GM23338 (cell line): Measurements from ENCODE around the gene IRS1. TPM values are rescaled to one million over a fixed set of nuclear protein-coding genes. Genes with fewer than 3 reads are reported as not detected.

Source experiments
- ATAC-seq: fragments of 200-7000 bp; cut with Tn5 transposase; 3 replicates; pipeline ENCODE4 v1.9.1; 2020
- DNase-seq: peaks from one replicate; pipeline ENCODE4 v3.0.0-alpha.2; 2015; ENCODE audit warnings: low spot score
- H2AFZ ChIP-seq: fragments of 200-600 bp; sonication (generic); 2 replicates; pipeline ENCODE4 v1.8.0; 2016; ENCODE audit warnings: antibody characterized with exemption, mild to moderate bottlenecking, moderate library complexity
- H3F3A ChIP-seq: fragments of 200-600 bp; sonication (generic); replicated peaks from 2 replicates; pipeline ENCODE4 v1.8.0; 2017; ENCODE audit warnings: antibody characterized with exemption, mixed run types, low read depth
- H3K27ac ChIP-seq: fragments of 200-600 bp; sonication (generic); 2 replicates; pipeline ENCODE4 v1.6.1; 2016; ENCODE audit warnings: low read depth
- H3K27me3 ChIP-seq: fragments of 200-600 bp; sonication (generic); 2 replicates; pipeline ENCODE4 v1.8.0; 2016; ENCODE audit warnings: mild to moderate bottlenecking, mixed run types, moderate library complexity; ENCODE audit not compliant: insufficient read depth
- H3K36me3 ChIP-seq: fragments of 200-600 bp; sonication (generic); 2 replicates; pipeline ENCODE4 v1.8.0; 2016; ENCODE audit warnings: mild to moderate bottlenecking; ENCODE audit not compliant: insufficient read depth
- H3K4me1 ChIP-seq: fragments of 200-600 bp; sonication (generic); 2 replicates; pipeline ENCODE4 v1.8.0; 2016; ENCODE audit warnings: mild to moderate bottlenecking, moderate library complexity; ENCODE audit not compliant: insufficient read depth
- H3K4me2 ChIP-seq: fragments of 200-600 bp; sonication (generic); 2 replicates; pipeline ENCODE4 v1.7.1; 2017; ENCODE audit warnings: mixed run types
- H3K4me3 ChIP-seq: fragments of 200-600 bp; sonication (generic); 2 replicates; pipeline ENCODE4 v1.6.1; 2016; ENCODE audit warnings: mixed run types
- H3K79me2 ChIP-seq: fragments of 200-600 bp; sonication (generic); replicated peaks from 2 replicates; pipeline ENCODE4 v1.8.0; 2017; ENCODE audit warnings: mild to moderate bottlenecking; ENCODE audit not compliant: insufficient read depth
- H3K9me2 ChIP-seq: fragments of 200-600 bp; sonication (generic); 2 replicates; pipeline ENCODE4 v1.8.0; 2017; ENCODE audit not compliant: insufficient read depth
- H4K20me1 ChIP-seq: fragments of 200-600 bp; sonication (generic); replicated peaks from 2 replicates; pipeline ENCODE4 v1.8.0; 2017; ENCODE audit warnings: mild to moderate bottlenecking; ENCODE audit not compliant: insufficient read depth
- H3K27ac Mint-ChIP-seq: 2 replicates; pipeline ENCODE4 v1.8.0; 2020; ENCODE audit warnings: inconsistent platforms, mild to moderate bottlenecking, moderate library complexity, mixed read lengths
- H3K27me3 Mint-ChIP-seq: 3 replicates; pipeline ENCODE4 v1.8.0; 2022; ENCODE audit warnings: low read depth, mild to moderate bottlenecking, moderate library complexity, mixed read lengths, inconsistent platforms; ENCODE audit not compliant: insufficient read depth, poor library complexity
- H3K36me3 Mint-ChIP-seq: 3 replicates; pipeline ENCODE4 v1.8.0; 2021; ENCODE audit warnings: low read depth, mild to moderate bottlenecking, inconsistent platforms, moderate library complexity, mixed read lengths
- H3K4me1 Mint-ChIP-seq: 3 replicates; pipeline ENCODE4 v1.8.0; 2020; ENCODE audit warnings: mild to moderate bottlenecking, inconsistent platforms, mixed read lengths
- H3K4me3 Mint-ChIP-seq: 3 replicates; pipeline ENCODE4 v1.8.0; 2021; ENCODE audit warnings: moderate library complexity, mild to moderate bottlenecking, inconsistent platforms, mixed read lengths
- H3K9me3 Mint-ChIP-seq: 3 replicates; pipeline ENCODE4 v1.8.0; 2020; ENCODE audit warnings: moderate library complexity, mild to moderate bottlenecking, inconsistent platforms, mixed read lengths
- EZH2phosphoT487 ChIP-seq: fragments of 200-600 bp; sonication (generic); IDR thresholded peaks from one replicate; pipeline ENCODE4 v1.8.1; 2018; ENCODE audit warnings: antibody characterized with exemption; ENCODE audit not compliant: unreplicated experiment
- JUNB ChIP-seq: IDR thresholded peaks from one replicate; pipeline ENCODE4 v1.6.1; 2016; ENCODE audit warnings: antibody characterized with exemption; ENCODE audit not compliant: unreplicated experiment
- NANOG ChIP-seq: IDR thresholded peaks from 2 replicates; pipeline ENCODE4 v1.6.1; 2016; ENCODE audit warnings: antibody characterized with exemption, borderline replicate concordance
- POLR2AphosphoS5 ChIP-seq: IDR thresholded peaks from 2 replicates; pipeline ENCODE4 v1.6.1; 2016; ENCODE audit warnings: antibody characterized with exemption, low read depth
- STAT1 ChIP-seq: IDR thresholded peaks from one replicate; pipeline ENCODE4 v1.6.1; 2016; ENCODE audit warnings: antibody characterized with exemption; ENCODE audit not compliant: unreplicated experiment
- ZNF331 ChIP-seq: fragments of 250-450 bp; sonication (Bioruptor Pico); IDR thresholded peaks from 2 replicates; pipeline ENCODE4 v1.5.0; 2020; ENCODE audit warnings: low read depth, mild to moderate bottlenecking, moderate library complexity
- polyA plus RNA-seq: library from polyadenylated mRNA; unstranded; fragments of >200 nt; fragmentation: Nextera tagmentation; extraction: Ambion mirVana; gene quantifications from 2 replicates; pipeline ENCODE4 v1.2.1, GENCODE V29; 2016
- total RNA-seq: library from RNA; depleted of rRNA; stranded (reverse); fragments of >200 nt; shearing (Covaris generic); gene quantifications from 2 replicates; pipeline ENCODE4 v1.2.3, GENCODE V29; 2014
- TF ChIP-seq, protein P1 (sequence below): IDR thresholded peaks from one replicate; pipeline ENCODE4 v1.6.1; 2018; ENCODE audit warnings: antibody characterized with exemption; ENCODE audit not compliant: unreplicated experiment
- TF ChIP-seq, protein P2 (sequence below), 2 experiments: fragments of 200-600 bp in 1 of 2; sonication (generic) in 1 of 2; conservative IDR thresholded peaks; 2 replicates each; pipeline versions ENCODE4 v1.5.1 to v1.6.1; 2016 to 2017; ENCODE audit warnings: antibody characterized with exemption in 2 of 2, low read depth in 2 of 2, mild to moderate bottlenecking in 2 of 2, moderate library complexity in 1 of 2
- TF ChIP-seq, protein P3 (sequence below): fragments of 250-450 bp; sonication (Bioruptor Pico); IDR thresholded peaks from 2 replicates; pipeline ENCODE4 v1.5.0; 2020; ENCODE audit warnings: mild to moderate bottlenecking, moderate library complexity

IRS1 gene
- total and polyA plus RNA-seq, 2 experiments from 2014 or later, result 6.9 to 26.2 TPM

DNA sequence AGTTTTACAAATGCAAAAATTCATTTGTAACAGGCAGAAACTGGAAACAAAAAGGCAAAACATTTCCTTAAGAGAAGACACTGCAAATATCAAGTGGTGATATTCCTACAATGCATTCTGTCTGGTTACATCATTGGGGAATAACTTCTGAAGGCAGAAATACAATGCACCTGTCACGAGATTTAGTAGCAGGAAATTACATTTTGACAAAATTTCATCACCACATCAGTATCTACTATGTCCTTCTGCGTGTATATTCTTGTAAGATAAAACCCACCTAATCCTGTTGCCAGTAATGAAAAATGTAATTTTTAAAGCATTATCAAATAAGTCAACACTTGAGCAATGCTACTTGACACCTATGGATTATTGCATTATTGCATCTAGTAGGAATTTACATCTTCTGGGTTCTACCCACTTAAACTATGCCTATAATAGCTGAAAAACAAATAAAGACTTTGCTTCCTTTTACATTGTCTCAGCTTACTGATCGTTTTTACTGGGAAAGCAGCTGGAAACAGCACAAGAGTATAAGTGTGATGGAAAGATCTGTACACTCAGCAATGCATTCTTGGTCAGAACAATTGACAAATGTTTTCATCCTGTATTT lies 59.5 kb downstream of the IRS1 start (continued):
- TF ChIP-seq, protein P1, sequence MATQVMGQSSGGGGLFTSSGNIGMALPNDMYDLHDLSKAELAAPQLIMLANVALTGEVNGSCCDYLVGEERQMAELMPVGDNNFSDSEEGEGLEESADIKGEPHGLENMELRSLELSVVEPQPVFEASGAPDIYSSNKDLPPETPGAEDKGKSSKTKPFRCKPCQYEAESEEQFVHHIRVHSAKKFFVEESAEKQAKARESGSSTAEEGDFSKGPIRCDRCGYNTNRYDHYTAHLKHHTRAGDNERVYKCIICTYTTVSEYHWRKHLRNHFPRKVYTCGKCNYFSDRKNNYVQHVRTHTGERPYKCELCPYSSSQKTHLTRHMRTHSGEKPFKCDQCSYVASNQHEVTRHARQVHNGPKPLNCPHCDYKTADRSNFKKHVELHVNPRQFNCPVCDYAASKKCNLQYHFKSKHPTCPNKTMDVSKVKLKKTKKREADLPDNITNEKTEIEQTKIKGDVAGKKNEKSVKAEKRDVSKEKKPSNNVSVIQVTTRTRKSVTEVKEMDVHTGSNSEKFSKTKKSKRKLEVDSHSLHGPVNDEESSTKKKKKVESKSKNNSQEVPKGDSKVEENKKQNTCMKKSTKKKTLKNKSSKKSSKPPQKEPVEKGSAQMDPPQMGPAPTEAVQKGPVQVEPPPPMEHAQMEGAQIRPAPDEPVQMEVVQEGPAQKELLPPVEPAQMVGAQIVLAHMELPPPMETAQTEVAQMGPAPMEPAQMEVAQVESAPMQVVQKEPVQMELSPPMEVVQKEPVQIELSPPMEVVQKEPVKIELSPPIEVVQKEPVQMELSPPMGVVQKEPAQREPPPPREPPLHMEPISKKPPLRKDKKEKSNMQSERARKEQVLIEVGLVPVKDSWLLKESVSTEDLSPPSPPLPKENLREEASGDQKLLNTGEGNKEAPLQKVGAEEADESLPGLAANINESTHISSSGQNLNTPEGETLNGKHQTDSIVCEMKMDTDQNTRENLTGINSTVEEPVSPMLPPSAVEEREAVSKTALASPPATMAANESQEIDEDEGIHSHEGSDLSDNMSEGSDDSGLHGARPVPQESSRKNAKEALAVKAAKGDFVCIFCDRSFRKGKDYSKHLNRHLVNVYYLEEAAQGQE, result no peak
- TF ChIP-seq NANOG, result no peak

DNA sequence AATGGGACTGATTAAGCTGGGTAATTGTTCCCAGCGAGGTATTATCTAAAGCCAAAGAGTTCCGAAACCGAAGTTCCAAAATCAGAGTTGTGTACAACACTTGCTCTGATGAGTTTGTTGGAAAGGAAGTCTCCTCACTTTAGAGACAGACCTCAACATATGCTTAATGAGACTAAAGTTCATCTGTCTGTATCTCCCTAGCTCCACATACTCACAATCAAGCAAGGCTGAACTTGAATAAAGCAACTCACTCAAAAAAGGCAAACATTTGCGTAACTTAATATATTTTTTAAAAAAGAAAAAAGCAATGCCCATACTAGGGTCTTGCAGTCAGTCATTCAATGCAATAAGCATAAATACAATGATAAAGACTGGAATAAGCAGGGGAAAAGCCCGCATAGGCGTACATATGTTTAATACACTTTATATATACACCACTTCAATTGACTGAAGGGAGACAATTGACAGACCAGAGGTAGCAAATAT lies 60.0 kb downstream of the IRS1 start:
- Mint-ChIP-seq H3K27ac (no peak overlapping the region), H3K36me3 (peaks cover 12% of the 10 kb centered on the region), H3K4me1 (peaks cover 31% of the 10 kb centered on the region; the same call in 2 of the 3 replicates), H3K9me3 (no peaks in the 10 kb centered on the region), H3K27me3 (no peaks in the 10 kb centered on the region), H3K4me3 (no peak overlapping the region)
- Histone ChIP-seq H3K27ac (no peak overlapping the region), H3K79me2 (peaks cover 11% of the 10 kb centered on the region; the same call in 1 of the 2 replicates), H3K4me3 (no peak overlapping the region), H4K20me1 (no peaks in the 10 kb centered on the region; the same call in 1 of the 2 replicates), H2AFZ (no peak overlapping the region), H3K9me2 (no peaks in the 10 kb centered on the region), H3K4me2 (no peak overlapping the region), H3K27me3 (no peaks in the 10 kb centered on the region), H3K36me3 (no peaks in the 10 kb centered on the region), H3F3A (no peaks in the 10 kb centered on the region), H3K4me1 (0 out of 2 replicates have a peak, but pooled peaks cover 20% of the 10 kb centered on the region)
- no peak for DNase-seq
- no peak for ATAC-seq
- no peak for TF ChIP-seq JUNB
- TF ChIP-seq EZH2phosphoT487, result no peak
- TF ChIP-seq, protein P1, result no peak
- no peak for TF ChIP-seq ZNF331 (CRISPR knock-in tag)
- no peak for TF ChIP-seq STAT1
- TF ChIP-seq, protein P2, sequence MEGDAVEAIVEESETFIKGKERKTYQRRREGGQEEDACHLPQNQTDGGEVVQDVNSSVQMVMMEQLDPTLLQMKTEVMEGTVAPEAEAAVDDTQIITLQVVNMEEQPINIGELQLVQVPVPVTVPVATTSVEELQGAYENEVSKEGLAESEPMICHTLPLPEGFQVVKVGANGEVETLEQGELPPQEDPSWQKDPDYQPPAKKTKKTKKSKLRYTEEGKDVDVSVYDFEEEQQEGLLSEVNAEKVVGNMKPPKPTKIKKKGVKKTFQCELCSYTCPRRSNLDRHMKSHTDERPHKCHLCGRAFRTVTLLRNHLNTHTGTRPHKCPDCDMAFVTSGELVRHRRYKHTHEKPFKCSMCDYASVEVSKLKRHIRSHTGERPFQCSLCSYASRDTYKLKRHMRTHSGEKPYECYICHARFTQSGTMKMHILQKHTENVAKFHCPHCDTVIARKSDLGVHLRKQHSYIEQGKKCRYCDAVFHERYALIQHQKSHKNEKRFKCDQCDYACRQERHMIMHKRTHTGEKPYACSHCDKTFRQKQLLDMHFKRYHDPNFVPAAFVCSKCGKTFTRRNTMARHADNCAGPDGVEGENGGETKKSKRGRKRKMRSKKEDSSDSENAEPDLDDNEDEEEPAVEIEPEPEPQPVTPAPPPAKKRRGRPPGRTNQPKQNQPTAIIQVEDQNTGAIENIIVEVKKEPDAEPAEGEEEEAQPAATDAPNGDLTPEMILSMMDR (conservative IDR thresholded peaks at IDR 0.05; ENCODE audit: low read depth in 2 of 2), result no peak
- TF ChIP-seq, protein P3, sequence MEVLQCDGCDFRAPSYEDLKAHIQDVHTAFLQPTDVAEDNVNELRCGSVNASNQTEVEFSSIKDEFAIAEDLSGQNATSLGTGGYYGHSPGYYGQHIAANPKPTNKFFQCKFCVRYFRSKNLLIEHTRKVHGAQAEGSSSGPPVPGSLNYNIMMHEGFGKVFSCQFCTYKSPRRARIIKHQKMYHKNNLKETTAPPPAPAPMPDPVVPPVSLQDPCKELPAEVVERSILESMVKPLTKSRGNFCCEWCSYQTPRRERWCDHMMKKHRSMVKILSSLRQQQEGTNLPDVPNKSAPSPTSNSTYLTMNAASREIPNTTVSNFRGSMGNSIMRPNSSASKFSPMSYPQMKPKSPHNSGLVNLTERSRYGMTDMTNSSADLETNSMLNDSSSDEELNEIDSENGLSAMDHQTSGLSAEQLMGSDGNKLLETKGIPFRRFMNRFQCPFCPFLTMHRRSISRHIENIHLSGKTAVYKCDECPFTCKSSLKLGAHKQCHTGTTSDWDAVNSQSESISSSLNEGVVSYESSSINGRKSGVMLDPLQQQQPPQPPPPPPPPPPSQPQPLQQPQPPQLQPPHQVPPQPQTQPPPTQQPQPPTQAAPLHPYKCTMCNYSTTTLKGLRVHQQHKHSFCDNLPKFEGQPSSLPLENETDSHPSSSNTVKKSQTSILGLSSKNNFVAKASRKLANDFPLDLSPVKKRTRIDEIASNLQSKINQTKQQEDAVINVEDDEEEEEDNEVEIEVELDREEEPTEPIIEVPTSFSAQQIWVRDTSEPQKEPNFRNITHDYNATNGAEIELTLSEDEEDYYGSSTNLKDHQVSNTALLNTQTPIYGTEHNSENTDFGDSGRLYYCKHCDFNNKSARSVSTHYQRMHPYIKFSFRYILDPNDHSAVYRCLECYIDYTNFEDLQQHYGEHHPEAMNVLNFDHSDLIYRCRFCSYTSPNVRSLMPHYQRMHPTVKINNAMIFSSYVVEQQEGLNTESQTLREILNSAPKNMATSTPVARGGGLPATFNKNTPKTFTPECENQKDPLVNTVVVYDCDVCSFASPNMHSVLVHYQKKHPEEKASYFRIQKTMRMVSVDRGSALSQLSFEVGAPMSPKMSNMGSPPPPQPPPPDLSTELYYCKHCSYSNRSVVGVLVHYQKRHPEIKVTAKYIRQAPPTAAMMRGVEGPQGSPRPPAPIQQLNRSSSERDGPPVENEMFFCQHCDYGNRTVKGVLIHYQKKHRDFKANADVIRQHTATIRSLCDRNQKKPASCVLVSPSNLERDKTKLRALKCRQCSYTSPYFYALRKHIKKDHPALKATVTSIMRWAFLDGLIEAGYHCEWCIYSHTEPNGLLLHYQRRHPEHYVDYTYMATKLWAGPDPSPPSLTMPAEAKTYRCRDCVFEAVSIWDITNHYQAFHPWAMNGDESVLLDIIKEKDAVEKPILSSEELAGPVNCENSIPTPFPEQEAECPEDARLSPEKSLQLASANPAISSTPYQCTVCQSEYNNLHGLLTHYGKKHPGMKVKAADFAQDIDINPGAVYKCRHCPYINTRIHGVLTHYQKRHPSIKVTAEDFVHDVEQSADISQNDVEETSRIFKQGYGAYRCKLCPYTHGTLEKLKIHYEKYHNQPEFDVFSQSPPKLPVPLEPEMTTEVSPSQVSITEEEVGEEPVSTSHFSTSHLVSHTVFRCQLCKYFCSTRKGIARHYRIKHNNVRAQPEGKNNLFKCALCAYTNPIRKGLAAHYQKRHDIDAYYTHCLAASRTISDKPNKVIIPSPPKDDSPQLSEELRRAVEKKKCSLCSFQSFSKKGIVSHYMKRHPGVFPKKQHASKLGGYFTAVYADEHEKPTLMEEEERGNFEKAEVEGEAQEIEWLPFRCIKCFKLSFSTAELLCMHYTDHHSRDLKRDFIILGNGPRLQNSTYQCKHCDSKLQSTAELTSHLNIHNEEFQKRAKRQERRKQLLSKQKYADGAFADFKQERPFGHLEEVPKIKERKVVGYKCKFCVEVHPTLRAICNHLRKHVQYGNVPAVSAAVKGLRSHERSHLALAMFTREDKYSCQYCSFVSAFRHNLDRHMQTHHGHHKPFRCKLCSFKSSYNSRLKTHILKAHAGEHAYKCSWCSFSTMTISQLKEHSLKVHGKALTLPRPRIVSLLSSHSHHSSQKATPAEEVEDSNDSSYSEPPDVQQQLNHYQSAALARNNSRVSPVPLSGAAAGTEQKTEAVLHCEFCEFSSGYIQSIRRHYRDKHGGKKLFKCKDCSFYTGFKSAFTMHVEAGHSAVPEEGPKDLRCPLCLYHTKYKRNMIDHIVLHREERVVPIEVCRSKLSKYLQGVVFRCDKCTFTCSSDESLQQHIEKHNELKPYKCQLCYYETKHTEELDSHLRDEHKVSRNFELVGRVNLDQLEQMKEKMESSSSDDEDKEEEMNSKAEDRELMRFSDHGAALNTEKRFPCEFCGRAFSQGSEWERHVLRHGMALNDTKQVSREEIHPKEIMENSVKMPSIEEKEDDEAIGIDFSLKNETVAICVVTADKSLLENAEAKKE, result no peak
- TF ChIP-seq POLR2AphosphoS5, result no peak
